NCI-H2196 (cell line): Measurements from ENCODE around the gene APBA2.
"Not testable (repeated sequence)": the region's sequence is repeated elsewhere in the genome, so short reads cannot be mapped to it uniquely, and the experiment has no call there.

ENCODE experiments used
- DNase-seq: peaks from one replicate; lab custom pipeline; 2025; ENCODE audit not compliant: unreplicated experiment; lab: John Stamatoyannopoulos, UW

The APBA2 gene

GRCh38 chr15:29031502-29032228 is 145.9 kb downstream of the APBA2 start:
- DNase-seq, result no peak

GRCh38 chr15:29032229-29032625 is 146.5 kb downstream of the APBA2 start:
- DNase-seq, result no peak

GRCh38 chr15:29032751-29033150 is 147.0 kb downstream of the APBA2 start:
- DNase-seq, result no peak

- DNase-seq, result no peak
These were observed 148.4 kb downstream of the APBA2 start for GRCh38 chr15:29034151-29034550.

GRCh38 chr15:29034593-29035335 is 149.0 kb downstream of the APBA2 start:
- DNase-seq, result no peak

- DNase-seq, result no peak
These were observed 149.8 kb downstream of the APBA2 start for GRCh38 chr15:29035336-29036285.

DNA sequence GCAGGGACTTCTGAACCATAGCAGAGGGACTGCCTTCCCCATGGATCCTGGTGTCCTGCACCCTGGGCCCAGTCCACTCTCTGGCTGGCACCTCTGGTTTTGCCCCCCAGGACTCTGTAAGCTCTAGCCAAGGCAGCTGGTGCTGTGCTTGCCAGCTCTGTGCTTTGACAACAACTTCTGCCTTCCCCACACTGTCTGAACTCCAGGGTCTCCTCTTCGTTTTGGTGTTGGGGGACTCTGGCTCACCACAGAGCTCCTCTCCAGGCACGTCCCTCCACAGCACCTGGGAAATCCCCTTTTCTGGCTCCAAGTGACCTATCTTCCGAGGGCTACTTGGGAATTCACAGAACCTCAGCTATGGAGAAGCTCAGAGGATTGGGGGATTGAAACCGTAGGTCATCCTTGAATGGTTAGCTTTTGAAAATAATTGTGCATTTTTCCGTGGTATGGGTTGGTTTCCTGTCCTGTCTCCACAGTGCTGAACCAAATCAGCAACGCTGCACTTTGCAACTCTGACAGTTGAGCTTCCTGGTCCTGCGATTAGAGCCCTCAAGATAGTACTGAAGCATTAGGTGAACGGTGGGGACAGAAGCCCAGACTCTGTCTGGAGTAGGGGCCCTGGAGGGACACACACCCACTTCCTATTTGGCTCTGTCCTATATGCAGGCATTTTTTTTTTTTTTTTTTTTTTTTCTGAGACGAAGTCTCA is 152.4 kb downstream of the APBA2 start:
- DNase-seq, result no peak

DNA sequence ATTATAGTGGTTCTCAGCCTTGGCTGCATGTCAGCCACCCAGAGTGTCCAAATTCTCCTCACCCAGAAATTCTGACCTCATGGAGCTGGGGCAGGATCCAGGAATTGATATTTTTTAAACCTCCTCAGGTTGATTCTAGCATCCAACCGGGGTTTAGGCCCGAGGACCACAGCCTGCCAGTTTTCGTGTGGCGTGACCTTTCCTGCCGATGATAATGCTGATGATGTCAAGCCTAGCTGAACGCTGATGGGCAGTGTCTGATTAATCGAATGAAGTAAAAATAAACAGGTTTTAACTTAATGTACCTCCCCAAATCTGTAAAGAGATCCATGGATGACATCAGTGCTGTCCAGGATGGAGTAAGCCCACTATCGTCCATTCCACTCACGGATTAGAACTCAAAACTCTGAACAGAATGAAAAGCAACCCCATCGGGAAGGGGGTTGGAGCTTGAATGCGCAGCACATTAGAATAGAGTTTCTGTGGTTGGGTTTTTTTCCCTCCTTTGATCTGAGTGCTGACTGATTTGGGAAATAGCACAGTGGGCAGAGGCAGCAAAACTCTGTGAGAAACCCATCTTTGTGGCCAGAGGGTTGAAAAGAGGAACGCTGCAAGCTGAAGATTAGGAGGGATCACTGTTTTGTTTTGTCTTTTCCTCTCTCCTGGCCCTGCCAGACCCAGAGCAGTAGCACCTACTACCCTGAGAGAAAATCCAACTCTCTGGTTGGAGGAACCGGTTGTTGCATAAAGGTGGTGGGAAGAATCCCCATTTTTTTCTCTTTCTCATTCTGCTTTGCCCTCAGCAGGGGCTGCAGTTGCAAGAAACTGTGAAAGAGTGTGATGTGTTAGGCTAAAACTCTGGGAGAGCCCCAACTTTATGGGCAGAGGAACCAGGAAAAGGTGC is 153.9 kb downstream of the APBA2 start:
- DNase-seq, result no peak

GRCh38 chr15:29040370-29040751 is 154.6 kb downstream of the APBA2 start:
- DNase-seq, result no peak

DNA sequence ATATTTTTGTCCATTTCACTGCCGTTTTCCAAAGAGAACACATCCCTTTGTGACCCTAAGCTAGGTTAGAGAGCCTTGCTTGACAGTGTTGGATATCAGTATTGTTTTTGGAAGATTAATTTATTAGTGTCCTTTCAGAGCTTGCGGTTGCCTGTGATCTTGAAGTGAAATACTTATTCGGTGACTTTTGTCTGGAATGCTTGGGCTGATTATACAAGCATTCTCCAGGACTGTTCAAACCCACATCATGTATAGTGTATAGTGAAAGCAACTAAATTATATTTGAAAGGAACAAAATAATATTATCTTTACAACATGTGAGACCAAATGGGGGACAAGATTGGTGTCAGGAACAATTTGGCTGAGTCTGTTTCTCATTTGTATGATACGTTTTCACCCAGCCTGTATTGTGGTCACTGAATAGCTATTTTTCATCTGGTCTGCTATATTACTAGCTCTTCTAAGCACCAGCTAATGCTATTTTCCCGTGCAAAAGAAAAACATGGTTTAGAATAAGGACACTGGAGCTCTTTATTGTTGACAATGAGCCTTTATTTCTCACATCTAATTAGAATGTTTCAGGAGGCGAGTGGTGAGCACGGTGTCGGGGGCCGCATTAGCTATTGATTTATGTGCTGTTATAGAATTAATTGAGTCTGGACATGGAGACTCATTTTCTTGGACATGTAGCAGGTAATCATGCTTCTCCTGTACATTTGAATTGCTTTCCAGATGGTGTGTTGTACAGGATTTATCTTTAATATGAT is 158.1 kb downstream of the APBA2 start:
- no peak for DNase-seq

DNA sequence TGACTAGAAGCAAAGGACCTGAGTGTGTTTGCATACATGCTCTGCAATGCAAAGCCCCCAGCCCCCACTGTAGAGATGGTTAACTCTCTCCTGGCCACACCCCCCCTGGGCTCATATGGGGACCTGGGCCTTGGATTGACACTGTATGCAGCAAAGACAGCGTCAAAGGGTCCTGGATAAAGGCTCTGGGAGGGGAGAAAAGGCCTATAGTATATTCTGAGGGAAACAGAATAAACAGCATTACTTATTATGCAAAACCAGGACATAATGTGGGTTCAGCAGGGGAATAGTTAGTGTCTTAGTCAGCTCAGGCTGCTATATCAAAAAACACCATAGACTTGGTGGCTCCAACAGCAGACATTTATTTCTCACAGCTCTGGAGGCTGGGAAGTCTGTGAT is 158.7 kb downstream of the APBA2 start:
- no peak for DNase-seq

DNA sequence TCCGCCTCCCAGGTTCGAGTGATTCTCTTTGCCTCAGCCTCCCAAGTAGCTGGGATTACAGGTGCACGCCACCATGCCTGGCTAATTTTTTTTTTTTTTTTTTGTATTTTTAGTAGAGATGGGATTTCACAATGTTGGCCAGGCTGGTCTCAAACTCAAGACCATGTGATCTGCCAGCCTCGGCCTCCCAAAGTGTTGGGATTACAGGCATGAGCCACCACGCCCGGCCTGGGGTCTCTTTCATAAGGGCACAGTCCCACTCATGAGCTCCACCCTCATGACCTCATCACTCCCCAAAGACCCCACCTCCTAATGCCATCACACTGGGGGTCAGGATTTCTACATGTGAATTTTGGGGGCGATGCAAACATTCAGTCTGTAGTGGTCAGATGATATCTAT is 159.4 kb downstream of the APBA2 start:
- not testable (repeated sequence) for DNase-seq

DNA sequence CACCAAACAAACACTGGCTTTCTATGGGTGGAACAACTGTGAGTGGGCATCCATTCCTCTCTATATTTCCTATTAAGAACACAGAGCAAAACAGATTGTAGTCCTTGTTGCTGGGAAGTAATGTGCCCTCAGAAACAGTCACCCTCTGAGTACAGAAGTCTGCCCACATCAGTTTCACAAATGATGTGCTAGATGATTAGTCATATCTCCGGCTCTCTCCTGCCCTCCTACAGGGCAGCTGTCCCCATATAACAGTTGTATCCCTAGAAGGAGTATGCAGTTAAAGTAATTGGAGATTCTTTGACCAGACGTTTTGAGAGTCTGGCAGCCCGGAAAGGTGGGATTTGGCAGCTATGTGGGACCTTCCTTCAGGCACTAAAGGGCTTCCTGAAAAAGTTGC is 159.9 kb downstream of the APBA2 start:
- no peak for DNase-seq

- no peak for DNase-seq
These were observed 160.6 kb downstream of the APBA2 start for GRCh38 chr15:29046281-29046810.

GRCh38 chr15:29046977-29047376 is 161.2 kb downstream of the APBA2 start:
- DNase-seq, result no peak

- no peak for DNase-seq
These were observed 162.2 kb downstream of the APBA2 start for GRCh38 chr15:29048011-29048410.

DNA sequence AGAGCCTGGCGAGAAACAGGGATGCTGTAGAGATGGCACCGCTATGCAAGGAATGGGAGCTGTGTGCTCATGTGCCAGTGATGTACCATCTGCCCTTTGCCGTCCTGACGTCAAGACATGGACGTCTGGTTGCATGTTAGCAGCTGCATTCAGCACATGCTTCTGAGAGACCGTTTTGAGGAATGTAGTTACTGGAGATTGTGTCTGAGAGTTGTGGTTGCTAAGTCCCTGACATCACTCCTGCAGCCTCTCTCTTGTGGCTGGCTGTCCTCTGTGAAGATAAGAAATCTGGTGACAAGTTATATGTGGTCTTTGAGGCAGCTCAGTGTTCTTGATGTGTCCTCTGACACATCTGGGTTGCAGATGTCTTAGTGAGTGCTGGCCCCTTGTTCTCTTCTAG is 165.1 kb downstream of the APBA2 start:
- DNase-seq, result no peak

DNA sequence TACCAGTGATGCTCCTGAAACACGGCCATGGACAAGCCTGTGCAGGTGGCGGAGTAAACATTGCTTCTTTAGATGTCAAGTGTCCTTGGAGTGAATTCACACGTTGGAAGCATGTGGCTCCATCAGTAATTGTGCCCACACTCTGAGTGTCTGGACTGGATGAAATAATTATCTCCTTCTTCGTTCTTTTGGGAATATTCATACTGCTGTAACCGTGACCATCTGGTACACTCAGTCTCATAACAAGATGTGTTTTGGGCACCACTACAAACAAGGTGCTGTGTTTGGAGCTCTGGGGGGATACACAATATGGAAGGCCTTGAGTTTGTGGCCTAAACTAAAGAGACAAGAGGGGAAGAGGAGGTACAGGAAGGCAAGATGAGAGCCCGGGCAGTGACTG is 165.6 kb downstream of the APBA2 start:
- DNase-seq, result no peak

- DNase-seq, result no peak
These were observed 167.2 kb downstream of the APBA2 start for GRCh38 chr15:29053006-29053405.
